ENCODE data around the gene RAC2.
A peak's percentile ranks its signal among the peaks of the same experiment; 100 is the strongest.
"Not testable (repeated sequence)": the region's sequence is repeated elsewhere in the genome, so short reads cannot be mapped to it uniquely, and the experiment has no call there.

The RAC2 gene

DNA sequence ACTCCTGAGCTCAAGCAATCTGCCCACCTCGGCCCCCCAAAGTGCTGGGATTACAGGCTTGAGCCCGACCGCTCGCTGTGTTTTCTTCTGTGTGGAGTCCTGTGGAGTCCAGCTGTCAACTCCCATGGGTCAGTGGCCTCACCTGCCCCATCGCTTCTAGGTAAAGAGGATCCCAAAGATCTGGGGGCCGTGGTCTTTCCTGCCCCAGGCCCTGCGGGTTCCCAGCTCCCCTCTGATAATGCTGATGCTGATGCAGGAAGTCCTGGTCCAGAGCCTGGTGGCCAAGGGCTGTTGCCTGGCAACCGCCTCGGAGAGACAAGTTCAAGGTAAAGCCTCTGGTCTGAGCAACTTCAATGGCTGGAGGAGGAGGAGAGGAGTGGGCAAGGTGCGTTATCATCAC, 41.4 kb downstream of the RAC2 start:
- DNase-seq, result no peak

DNA sequence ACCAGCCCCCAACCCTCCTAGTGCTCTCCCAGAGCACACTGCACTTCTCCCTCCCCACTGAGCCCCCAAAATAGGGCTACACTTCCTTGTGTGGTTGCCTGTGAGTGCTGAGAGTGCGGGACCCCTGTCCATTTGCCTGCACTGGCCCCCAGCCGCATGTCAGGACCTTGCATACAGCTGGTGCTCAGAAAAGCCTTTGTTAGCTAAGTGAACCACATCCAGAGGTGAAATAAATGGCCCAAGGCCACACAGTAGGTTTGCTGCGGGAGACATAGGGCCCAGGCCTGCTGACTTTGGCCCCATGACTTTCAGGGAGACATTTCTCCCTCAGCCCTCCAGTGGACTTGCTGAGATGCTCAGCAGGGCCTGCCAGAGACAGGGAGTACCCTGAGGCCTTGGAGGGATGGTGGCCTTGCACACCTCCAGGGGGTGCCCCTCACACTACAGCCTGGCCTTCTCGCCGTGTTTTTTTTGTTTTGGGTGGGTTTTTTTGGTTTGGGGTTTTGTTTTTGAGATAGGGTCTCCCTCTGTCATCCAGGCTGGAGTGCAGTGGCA, 42.0 kb downstream of the RAC2 start:
- no peak for DNase-seq

DNA sequence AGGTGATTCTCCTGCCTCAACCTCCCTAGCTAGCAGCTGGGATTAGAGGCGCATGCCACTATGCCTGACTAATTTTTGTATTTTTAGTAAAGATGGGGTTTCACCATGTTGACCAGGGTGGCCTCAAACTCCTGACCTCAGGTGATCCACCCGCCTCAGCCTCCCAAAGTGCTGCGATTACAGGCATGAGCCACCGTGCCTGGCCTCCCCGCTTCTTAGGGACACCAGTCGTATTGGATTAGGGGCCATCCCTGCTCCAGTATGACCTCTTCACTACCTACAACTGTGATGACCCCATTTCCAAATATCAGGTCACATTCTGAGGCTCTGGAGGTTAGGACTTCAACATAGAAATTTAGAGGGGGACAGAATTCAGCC, 42.6 kb downstream of the RAC2 start:
- DNase-seq, result not testable (repeated sequence)

DNA sequence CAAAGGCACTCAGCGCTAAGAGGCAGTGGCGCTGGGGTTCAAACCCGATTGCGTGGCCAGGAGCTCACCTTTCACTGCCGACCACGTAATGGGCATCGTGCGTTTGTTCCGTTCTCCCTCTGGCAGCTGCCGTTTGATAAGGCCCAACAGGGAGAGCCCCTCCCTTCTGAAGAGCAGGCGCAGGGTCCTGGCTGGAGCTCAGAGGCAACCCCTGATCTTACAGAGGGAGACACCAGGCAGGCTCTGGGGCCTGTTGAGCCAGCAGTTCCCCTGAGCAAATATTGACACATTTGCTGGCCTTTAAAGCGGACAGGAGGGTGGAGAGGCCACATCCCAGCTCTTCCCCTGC, 44.3 kb downstream of the RAC2 start:
- DNase-seq, result no peak

DNA sequence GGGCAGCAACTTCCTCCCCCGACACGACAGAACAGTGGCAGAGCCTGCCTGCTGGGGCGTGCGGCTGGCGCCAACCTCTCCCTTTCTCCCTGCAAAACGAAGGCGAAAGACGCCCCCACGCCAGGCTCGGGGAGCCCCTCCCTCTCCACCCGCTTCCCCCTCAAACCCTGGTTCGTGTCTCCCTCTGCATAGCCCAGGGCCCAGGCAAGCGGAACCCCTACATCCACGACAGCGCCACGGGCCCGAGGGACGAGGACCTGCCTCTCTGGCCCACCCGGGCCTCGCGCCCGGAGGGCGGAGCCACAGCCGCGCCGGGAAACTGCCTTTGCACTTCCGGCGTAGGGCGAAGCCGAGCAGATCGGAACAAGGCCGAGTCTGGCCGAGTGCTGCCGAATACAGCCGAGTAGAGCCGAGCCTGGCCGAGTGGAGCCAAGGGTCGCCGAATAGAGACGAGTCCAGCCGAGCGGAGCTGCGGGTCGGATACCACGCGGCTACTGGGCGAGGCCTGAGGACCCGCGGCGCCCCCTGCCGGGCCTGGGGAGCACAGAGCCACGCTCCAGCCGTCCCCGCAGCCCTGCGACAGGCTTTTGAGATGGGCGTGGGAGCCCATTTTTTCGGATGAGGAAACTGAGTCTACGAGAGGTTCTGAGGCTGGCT, 44.8 kb downstream of the RAC2 start:
- DNase-seq, result peak; percentile 94 to 97

DNA sequence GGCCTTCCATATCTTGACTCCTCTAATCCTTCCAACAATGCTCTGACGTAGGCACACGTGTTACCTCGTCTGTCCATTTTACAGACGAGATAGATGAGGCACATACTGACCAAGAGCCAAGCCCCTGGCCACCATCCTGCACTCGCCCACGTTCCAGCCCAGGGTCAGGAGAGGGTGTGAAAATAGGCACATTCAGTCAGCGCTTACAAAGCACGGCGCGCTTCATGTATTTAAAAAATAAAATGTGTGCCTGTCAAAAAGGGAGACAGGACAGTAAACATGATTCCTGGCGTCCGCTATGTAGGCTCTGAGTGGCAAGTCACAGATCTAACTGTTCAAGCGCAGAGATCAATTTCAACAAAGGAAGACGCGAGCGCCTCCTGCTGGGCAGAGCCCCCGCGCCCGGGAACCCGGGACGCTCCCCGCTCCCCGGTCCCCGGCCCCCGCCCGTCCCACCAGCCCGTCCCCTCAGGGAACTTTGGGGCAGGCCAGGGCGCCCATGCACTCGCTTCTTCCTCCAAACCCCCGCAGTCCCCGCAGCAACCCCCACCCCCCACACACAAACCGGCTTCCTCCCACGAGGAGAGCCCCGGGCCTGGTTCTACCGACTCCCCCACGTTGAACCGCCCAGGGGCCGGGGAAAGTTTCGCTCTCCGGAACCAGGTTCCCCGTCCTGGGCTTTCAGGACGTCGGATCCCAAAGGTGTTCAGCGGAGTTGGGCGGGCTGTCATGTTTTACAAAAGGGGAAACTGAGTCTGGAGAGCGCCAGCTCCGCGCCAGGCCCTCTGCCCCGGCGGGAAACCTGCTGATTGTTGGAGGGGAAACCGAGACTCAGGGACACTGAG, 45.6 kb downstream of the RAC2 start:
- peak; percentile 60 to 66 for DNase-seq

DNA sequence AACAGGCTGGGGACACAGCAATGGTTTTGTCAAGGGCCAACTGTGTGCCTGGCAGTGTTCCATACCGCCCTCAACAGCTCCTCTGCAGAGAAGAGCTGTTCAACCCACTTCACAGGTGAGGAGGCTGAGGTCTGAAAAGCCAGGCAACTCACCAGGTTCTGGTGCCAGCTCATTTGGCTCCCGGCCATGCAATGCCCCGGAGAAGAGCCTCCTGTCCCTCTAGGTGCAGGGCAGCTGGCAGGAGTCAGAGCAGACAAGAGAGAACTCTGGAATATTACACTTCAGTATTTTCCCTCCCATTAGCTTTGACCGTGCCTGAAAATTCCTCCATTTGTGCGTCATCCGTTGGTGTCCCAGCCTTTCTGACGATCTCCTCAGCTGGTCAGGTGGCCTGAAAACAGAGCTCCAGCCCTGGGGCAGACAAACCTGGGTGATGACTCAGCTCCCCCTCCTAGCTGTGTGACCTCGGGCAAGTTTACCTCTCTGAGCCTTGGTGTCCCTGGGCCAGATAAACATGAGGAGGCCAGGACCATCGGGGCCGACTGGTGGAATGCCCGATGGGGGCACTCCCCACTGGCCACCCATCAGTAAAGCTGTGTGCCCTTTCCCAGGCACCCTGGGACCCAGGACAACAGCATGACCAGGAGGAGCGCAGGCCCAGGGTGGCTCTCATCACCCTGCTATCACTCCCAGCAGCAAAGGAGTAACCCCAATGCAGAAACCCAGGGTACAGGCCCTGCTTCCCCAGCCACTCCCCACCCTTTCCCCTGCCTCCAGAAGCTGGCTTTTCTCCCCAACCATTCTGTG, 46.4 kb downstream of the RAC2 start:
- DNase-seq, result no peak

DNA sequence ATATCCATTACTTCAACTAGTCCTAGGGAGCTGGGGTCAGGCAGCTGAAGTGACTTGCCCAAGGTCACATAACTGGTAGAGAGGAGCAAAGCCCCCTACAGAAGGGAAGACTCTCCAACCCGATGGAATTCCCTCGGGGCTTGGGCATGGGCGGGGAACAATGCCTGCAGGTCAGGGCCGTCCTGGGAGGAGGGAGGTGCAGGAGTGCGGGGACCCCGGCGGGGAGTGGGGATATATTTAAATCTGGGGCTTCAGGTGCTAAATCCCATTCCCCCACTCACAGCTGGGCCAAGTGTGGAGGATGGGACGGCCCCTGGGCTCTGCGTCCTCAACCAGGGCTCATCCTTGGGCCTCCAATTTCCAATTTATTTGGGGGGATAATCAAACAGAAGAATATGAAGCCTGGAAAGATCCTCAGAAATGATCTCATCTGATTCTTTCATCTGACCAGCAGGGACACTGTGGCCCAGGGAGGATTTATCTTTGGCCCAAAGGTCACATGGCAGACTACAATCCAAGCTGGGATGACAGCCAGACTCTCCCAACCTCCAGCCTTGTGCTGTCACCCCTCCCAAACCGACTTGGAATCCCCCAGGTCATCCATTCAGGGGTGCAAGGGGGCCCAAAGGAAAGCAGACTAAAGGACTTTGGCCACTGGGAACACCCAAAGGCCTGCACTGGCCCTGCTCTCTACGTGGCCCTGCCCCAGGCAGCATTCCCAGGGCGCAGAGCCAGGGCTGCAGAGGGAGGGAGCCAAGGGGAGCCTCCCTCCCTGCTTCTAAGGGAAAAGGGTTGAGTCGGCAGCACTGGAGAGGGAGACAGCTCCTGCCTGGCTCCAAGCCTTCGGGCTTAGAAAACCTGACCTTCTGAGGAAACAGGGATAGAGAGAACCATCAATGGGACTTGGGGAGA, 47.3 kb downstream of the RAC2 start:
- no peak for DNase-seq

DNA sequence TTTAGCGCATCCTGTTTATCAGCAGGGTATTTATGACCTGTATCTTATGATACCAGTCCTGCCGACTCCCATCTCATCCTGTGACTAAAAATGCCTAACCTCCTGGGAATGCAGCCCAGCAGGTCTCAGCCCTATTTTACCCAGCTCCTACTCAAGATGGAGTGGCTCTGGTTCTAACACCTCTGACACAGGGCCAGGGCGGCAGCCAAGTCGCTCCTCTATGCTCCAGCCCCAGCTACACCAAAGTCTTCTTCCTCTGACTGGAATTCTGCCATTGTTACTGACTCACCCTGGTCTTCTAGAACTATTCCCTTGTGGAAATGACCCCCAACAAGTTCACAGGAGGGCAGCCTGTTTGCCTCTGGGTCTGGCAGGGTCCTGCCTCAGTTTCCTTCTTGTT, 48.1 kb downstream of the RAC2 start:
- no peak for DNase-seq

DNA sequence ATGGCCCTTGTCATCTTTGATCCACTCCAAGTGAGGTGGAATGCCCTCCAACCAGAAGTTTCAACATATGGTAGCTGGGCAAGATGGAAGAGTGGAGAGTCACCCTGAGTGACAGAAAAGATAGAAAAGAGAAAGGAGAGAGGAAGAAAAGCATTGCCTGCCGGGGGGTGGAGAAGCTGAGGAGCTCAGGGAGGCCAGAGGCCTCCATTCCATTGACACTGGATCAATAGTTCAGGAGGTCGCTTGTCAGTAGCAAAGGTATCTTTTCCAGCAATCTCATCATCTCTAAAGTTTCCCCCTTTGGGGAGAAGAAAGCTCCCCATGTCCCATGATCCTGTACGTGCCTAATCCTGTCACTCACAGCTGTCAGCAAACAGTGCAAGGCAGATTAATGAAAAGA, 49.3 kb downstream of the RAC2 start:
- no peak for DNase-seq

DNA sequence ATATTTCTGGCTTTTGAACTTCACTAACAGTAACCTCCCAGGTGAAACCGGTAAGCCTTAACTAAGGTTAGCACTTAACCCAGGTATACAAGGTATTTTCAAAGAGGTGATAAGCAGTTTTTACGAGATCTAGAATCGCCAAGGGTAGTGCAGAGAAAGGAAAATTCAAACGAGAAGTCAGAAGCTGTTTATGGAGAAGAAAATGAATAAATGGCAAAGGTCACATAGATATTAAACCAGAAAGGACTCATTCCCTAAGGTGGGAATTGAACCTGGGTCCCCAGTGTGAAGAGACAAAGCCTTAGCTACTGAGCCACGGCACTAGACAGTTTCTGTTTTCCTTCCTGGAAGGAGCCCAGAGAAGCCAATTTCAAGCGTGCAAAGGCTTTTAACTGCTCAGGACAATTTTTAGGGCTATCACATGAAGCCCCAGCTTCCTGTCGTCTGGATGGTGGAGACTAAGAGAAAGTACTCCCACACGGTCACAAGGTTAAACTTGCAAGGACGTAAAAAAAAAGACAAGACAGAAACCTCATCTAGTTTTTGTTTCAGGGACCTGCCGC, 50.4 kb downstream of the RAC2 start:
- peak; percentile 91 to 95 for DNase-seq

DNA sequence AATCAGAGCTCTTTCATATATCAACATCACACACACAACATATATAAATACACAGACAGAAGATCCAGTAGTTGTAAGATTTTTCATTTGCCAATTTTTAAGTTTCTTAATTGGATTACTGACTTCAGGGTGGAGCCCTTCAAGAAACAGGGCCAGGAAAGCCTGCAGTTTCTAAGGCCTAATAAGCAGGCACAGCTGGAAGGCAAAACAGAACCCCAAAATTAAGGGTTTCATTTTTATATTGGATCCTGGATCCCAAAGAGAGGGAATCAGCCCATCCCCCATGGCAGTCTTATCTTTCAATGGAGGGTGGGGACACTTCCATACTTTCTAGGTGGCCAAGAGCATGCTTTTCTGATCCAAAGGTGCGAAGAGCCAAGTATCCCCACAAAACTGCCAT, 51.3 kb downstream of the RAC2 start:
- no peak for DNase-seq

DNA sequence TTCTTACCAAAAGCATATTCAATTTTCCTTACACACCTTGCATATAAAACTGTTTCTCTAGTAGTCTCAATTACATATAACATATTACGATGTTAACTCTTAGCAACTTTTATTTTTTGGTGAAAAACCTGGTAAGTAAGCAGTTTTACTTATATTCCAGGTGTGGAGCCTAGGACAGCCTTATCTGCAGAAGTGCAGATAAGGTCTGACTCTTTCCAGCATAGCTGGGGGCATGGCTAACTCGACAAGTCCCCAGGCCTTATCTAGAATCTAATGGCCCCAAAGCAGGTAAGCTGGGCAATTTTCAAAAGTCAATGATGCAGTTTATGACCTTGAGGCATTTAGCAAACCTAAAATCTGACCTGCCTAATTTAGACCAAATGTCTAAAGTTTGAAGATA, 51.9 kb downstream of the RAC2 start:
- no peak for DNase-seq

DNA sequence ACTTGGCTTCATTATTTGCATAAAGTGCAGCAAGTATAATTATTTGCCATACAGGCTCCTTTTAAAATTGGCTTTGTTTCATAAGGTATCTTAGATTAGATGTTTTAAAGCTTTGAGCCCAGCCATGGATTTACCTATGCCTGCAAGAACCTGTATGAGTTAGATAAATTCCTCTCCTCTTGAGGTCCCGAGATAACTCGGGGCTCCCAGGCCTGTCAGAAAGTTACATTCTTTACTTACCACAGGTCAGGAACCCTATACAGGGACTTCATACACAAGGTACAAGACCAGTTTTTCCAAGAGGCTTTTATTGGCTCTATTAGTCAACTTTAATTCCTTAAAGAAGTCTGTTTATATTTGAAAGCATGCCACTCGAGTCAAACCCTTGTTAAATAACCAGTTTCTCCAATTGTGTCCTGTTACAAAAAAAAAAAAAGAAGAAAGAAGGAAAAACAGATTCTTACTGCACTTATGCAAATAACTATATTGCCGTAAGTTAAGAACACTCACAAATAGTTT, 53.7 kb downstream of the RAC2 start:
- no peak for DNase-seq

DNA sequence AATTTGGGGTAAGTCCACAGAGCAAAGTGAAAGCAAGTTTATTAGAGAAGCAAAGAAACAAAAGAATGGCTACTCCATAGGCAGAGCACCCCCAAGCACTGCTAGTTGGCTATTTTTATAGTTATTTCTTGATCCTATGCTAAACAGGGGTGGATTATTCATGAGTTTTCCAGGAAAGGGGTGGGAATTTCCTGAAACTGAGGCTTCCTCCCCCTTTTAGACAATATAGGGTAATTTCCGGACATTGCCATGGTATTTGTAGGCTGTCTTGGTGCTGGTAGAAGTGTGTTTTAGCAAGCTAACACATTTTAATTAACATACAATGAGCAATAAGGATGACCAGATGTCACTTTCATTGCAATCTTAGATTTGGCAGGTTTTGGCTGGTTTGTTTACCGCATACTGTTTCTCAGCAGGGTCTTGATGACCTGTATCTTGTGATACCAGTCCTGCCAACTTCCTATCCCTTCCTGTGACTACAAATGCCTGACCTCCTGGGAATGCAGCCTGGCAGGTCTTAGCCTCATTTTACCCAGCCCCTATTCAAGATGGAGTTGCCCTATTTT, 55.1 kb downstream of the RAC2 start:
- no peak for DNase-seq

DNA sequence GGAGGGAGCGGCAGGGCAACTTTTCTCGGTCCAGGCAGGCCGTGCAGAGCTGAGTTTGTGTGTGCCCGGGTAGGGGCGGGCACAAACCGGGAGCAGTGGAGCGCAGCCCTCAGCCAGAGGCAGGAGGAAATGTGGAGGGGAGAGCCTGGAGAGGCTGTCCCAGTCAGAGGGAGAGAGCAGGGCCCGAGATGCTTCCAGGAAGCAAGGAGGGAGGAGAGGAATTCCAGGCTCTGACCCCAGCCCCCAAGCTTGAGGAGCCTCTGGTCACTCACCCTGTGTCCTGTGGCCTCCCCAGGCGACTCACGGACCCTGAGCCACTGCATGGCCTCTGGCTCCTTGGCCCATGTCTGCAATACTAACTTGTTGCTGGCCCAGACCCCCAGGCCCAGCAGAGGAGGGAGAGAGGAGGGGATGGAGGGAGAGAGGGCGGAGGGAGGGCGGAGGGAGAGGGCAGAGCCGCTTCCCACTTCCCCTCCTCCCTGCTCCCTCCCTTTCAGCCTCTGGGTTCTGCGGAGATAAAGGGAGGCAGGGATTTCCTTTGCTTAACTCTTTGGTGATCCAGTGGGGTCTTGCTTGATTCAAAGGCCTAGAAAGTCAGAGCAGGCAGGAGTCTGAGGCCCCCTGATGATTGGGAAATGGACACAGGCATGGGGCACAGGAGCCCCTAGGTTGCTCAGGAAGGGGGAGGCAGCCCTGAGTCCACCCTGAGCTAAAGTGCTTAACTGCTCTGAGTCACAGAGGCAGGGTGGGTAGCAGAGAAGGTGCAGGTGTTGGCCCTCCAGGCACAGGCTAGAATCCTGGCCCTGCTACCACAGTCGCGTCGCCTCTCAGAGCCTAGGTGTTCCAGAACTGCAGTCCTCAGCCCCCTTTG, 55.9 kb downstream of the RAC2 start, which contains the start of gene C1QTNF6:
Gene C1QTNF6, minus strand, starts transcription at position 357 of the 871 bp plus-strand sequence. Its CDS starts 34 bp downstream, at position 323.
- DNase-seq, result no peak

DNA sequence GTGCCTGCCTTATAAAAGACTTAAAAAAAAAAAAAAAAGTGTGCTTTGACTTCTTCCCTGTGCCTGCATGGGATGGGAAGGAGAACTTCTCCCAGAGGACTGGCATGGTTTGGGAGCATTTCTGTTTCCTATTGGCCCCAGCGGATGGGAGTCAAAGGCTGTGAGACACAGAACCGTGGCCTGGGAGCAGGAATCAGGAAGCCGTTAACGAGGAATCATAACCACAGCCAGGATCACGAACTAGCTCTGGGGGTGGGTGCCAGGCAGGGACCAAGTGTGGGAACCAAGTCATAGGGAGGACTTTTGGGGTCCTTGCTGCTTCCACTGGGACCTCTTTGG, 56.5 kb downstream of the RAC2 start:
- no peak for DNase-seq

DNA sequence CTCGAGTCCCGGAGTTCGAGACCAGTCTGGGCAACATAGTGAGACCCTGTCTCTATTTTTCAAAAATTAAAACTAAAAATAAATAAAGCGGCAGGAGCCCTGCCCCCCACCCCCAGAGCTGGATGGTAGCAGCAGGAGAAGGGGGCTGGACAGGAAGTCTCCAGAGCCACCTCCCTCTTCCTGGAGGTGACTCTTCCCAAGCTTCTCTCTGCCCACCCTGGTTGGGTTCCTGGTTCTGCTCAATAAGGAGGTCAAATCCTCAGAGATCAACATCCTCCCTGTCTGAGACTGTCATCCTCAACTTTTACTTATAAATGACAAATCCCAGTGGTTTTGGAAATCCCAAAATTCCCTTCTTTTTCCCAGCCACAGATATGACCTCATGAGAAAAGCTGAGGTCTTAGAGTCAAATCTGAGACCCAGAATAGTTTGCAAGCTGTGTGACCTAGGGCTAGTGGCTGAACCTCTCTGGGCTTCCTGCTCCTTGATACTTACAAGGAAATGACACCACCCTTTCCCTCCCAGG, 57.0 kb downstream of the RAC2 start:
- DNase-seq, result no peak

DNA sequence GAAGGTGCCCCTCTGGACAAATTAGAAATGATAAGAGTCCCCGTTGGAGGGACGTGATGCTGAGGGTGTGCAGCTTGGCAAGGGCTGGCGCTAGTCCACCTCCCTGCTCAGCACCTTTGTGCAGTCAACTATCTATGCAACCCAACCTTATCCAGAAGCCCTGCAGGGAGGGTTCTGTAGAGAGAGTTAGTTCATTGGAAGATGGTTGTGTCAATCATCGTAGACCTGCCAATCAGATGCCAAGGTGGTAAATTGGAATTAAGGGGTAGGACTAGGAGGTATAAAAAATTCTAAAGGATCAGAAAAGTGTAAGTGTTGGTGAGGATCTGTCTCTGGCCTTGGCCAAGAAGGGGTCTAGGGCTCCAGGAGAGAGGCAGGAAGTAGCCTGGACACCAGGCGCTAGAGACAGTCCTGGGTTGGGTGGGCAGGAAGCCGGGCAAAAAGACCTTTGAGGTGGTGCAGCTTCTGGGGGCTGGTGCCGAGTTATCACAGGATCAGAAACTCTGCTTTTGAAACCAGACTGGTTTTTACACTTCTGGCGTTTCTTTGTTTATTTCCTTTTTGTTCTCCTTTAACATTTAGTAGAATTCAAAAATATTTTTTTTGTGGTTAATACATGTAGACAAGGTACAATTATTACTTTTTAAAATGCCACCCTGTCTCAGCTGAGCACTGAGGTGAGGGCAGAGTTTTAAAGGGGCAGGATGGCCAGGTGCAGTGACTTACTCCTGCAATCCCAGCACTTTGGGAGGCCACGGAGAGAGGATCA, 57.7 kb downstream of the RAC2 start:
- DNase-seq, result peak; percentile 36 to 48

Measured in Kasumi-1 (cell line).